Activated CD4-positive, alpha-beta T cell treated with anti-CD3 and anti-CD28 coated beads, Interleukin-2, amount 10 ng/mL, durations not matched to agents 7 days and 5 days (primary cell): ENCODE results near the gene MED13L. TPM values are rescaled to one million over a fixed set of nuclear protein-coding genes. Genes with fewer than 3 reads are reported as not detected.

Experiments
- CTCF ChIA-PET: fragments of 350-600 bp; sonication (Branson Sonifier 250); formaldehyde crosslinking; loops from one replicate; lab custom pipeline; 2021; ENCODE audit warnings: antibody characterized with exemption; lab: Charles Lee
- POLR2A ChIA-PET: fragments of 350-600 bp; sonication (Branson Sonifier 250); formaldehyde crosslinking; loops from one replicate; lab custom pipeline; 2021; ENCODE audit warnings: antibody characterized with exemption; lab: Charles Lee
- DNase-seq: peaks from one replicate; pipeline ENCODE4 v3.0.0-alpha.2; 2020
- H3K27ac Mint-ChIP-seq: one replicate; pipeline ENCODE4 v1.8.0; 2021; ENCODE audit warnings: mild to moderate bottlenecking, moderate library complexity, mixed read lengths
- H3K27me3 Mint-ChIP-seq: one replicate; pipeline ENCODE4 v1.8.0; 2021; ENCODE audit warnings: mixed read lengths
- H3K36me3 Mint-ChIP-seq: one replicate; pipeline ENCODE4 v1.8.0; 2021; ENCODE audit warnings: low read depth, mixed read lengths
- H3K4me1 Mint-ChIP-seq: one replicate; pipeline ENCODE4 v1.8.0; 2021; ENCODE audit warnings: mixed read lengths
- H3K4me3 Mint-ChIP-seq: one replicate; pipeline ENCODE4 v1.8.0; 2021; ENCODE audit warnings: mild to moderate bottlenecking, moderate library complexity, mixed read lengths
- H3K9me3 Mint-ChIP-seq: one replicate; pipeline ENCODE4 v1.8.0; 2021; ENCODE audit warnings: mixed read lengths
- total RNA-seq, 2 experiments: library from RNA; stranded (reverse); gene quantifications; one replicate each; pipeline ENCODE4 v1.2.3, GENCODE V29; 2021

The MED13L gene
- total RNA-seq, 2 experiments from 2014 or later = 97.1 to 99.7 TPM

GRCh38 chr12:116210762-116211161 is 66.7 kb downstream of the MED13L start:
- no peak for DNase-seq
- H3K4me3 Mint-ChIP-seq = no peak overlapping the region
- no peaks in the 10 kb centered on the region for H3K36me3 Mint-ChIP-seq
- CTCF ChIA-PET = no interaction called here
- POLR2A ChIA-PET = interaction anchor here (0.7 kb wide), 1 partner anchor 90 kb away, joined by 3 read pairs; no protein-coding TSS in a partner anchor
- H3K4me1 Mint-ChIP-seq = peaks cover 36% of the 10 kb centered on the region
- no peaks in the 10 kb centered on the region for H3K27me3 Mint-ChIP-seq
- no peaks in the 10 kb centered on the region for H3K9me3 Mint-ChIP-seq
- H3K27ac Mint-ChIP-seq = no peak overlapping the region

- H3K27me3 Mint-ChIP-seq = no peaks in the 10 kb centered on the region
- no peak overlapping the region for H3K27ac Mint-ChIP-seq
- no peaks in the 10 kb centered on the region for H3K9me3 Mint-ChIP-seq
- DNase-seq = no peak
- ChIA-PET POLR2A (no interaction called here), CTCF (no interaction called here)
- H3K4me1 Mint-ChIP-seq = peaks cover 30% of the 10 kb centered on the region
- H3K36me3 Mint-ChIP-seq = peaks cover 2% of the 10 kb centered on the region
- H3K4me3 Mint-ChIP-seq = no peak overlapping the region
Measured at GRCh38 chr12:116210131-116210530, 67.4 kb downstream of the MED13L start.

- Mint-ChIP-seq H3K4me1 (peaks cover 26% of the 10 kb centered on the region), H3K9me3 (no peaks in the 10 kb centered on the region), H3K27ac (no peak overlapping the region), H3K27me3 (no peaks in the 10 kb centered on the region), H3K36me3 (peaks cover 4% of the 10 kb centered on the region), H3K4me3 (no peak overlapping the region)
- CTCF ChIA-PET = no interaction called here
- DNase-seq = no peak
- POLR2A ChIA-PET = no interaction called here
Measured at GRCh38 chr12:116209503-116209902, 68.0 kb downstream of the MED13L start.

GRCh38 chr12:116207274-116207673 is 70.2 kb downstream of the MED13L start:
- no peak overlapping the region for H3K27ac Mint-ChIP-seq

GRCh38 chr12:116206828-116207227 is 70.7 kb downstream of the MED13L start:
- Mint-ChIP-seq H3K9me3 (no peaks in the 10 kb centered on the region), H3K4me3 (no peak overlapping the region), H3K4me1 (peaks cover 17% of the 10 kb centered on the region), H3K27me3 (no peaks in the 10 kb centered on the region), H3K27ac (no peak overlapping the region), H3K36me3 (peaks cover 8% of the 10 kb centered on the region)
- no peak for DNase-seq
- CTCF ChIA-PET = no interaction called here
- POLR2A ChIA-PET = no interaction called here

More at GRCh38 chr12:116207274-116207673, 70.2 kb downstream of the MED13L start:
- H3K27me3 Mint-ChIP-seq = no peaks in the 10 kb centered on the region
- H3K4me3 Mint-ChIP-seq = no peak overlapping the region
- H3K36me3 Mint-ChIP-seq = peaks cover 8% of the 10 kb centered on the region
- H3K9me3 Mint-ChIP-seq = no peaks in the 10 kb centered on the region
- ChIA-PET CTCF (no interaction called here), POLR2A (no interaction called here)
- peaks cover 17% of the 10 kb centered on the region for H3K4me1 Mint-ChIP-seq
- DNase-seq = no peak

- Mint-ChIP-seq H3K4me1 (peaks cover 5% of the 10 kb centered on the region), H3K4me3 (no peak overlapping the region), H3K36me3 (peaks cover 8% of the 10 kb centered on the region), H3K27me3 (no peaks in the 10 kb centered on the region), H3K27ac (no peak overlapping the region), H3K9me3 (no peaks in the 10 kb centered on the region)
- CTCF ChIA-PET = interaction anchor here (0.8 to 2.0 kb wide), 4 partner anchors 11 to 486 kb away, joined by 3 to 7 read pairs (median 4); no protein-coding TSS in a partner anchor
- DNase-seq = no peak
- POLR2A ChIA-PET = no interaction called here
Measured at GRCh38 chr12:116204785-116205184, 72.7 kb downstream of the MED13L start.

GRCh38 chr12:116204169-116204568 is 73.3 kb downstream of the MED13L start:
- Mint-ChIP-seq H3K27ac (no peak overlapping the region), H3K4me3 (no peak overlapping the region), H3K36me3 (peaks cover 10% of the 10 kb centered on the region), H3K27me3 (no peaks in the 10 kb centered on the region), H3K9me3 (no peaks in the 10 kb centered on the region), H3K4me1 (peaks cover 3% of the 10 kb centered on the region)
- ChIA-PET POLR2A (no interaction called here), CTCF (interaction anchor here (2.0 kb wide), 1 partner anchor 11 kb away, joined by 7 read pairs; no protein-coding TSS in a partner anchor)
- DNase-seq = no peak

GRCh38 chr12:116202940-116203339 is 74.6 kb downstream of the MED13L start:
- ChIA-PET CTCF (no interaction called here), POLR2A (no interaction called here)
- DNase-seq = no peak
- Mint-ChIP-seq H3K27me3 (no peaks in the 10 kb centered on the region), H3K36me3 (peaks cover 10% of the 10 kb centered on the region), H3K27ac (no peak overlapping the region), H3K4me1 (peaks cover 11% of the 10 kb centered on the region), H3K9me3 (no peaks in the 10 kb centered on the region), H3K4me3 (no peak overlapping the region)

GRCh38 chr12:116202433-116202832 is 75.1 kb downstream of the MED13L start:
- Mint-ChIP-seq H3K36me3 (peaks cover 10% of the 10 kb centered on the region), H3K9me3 (no peaks in the 10 kb centered on the region), H3K4me3 (no peak overlapping the region), H3K4me1 (peaks cover 11% of the 10 kb centered on the region), H3K27ac (no peak overlapping the region), H3K27me3 (no peaks in the 10 kb centered on the region)
- POLR2A ChIA-PET = no interaction called here
- CTCF ChIA-PET = no interaction called here
- no peak for DNase-seq

GRCh38 chr12:116201908-116202307 is 75.6 kb downstream of the MED13L start:
- Mint-ChIP-seq H3K27ac (no peak overlapping the region), H3K4me1 (peaks cover 11% of the 10 kb centered on the region), H3K9me3 (no peaks in the 10 kb centered on the region), H3K4me3 (no peak overlapping the region), H3K27me3 (no peaks in the 10 kb centered on the region), H3K36me3 (peaks cover 10% of the 10 kb centered on the region)
- CTCF ChIA-PET = no interaction called here
- POLR2A ChIA-PET = no interaction called here
- DNase-seq = no peak

GRCh38 chr12:116201359-116201758 is 76.1 kb downstream of the MED13L start:
- CTCF ChIA-PET = no interaction called here
- peaks cover 11% of the 10 kb centered on the region for H3K4me1 Mint-ChIP-seq
- POLR2A ChIA-PET = no interaction called here
- no peak overlapping the region for H3K4me3 Mint-ChIP-seq
- H3K27ac Mint-ChIP-seq = no peak overlapping the region
- no peaks in the 10 kb centered on the region for H3K9me3 Mint-ChIP-seq
- peaks cover 10% of the 10 kb centered on the region for H3K36me3 Mint-ChIP-seq
- DNase-seq = no peak
- no peaks in the 10 kb centered on the region for H3K27me3 Mint-ChIP-seq

GRCh38 chr12:116200812-116201211 is 76.7 kb downstream of the MED13L start:
- ChIA-PET POLR2A (no interaction called here), CTCF (no interaction called here)
- H3K4me3 Mint-ChIP-seq = no peak overlapping the region
- no peak overlapping the region for H3K27ac Mint-ChIP-seq
- no peaks in the 10 kb centered on the region for H3K9me3 Mint-ChIP-seq
- no peak for DNase-seq
- peaks cover 10% of the 10 kb centered on the region for H3K36me3 Mint-ChIP-seq
- peaks cover 15% of the 10 kb centered on the region for H3K4me1 Mint-ChIP-seq
- no peaks in the 10 kb centered on the region for H3K27me3 Mint-ChIP-seq

GRCh38 chr12:116199160-116199706 is 78.3 kb downstream of the MED13L start:
- Mint-ChIP-seq H3K4me3 (no peak overlapping the region), H3K36me3 (peaks cover 6% of the 10 kb centered on the region), H3K27me3 (no peaks in the 10 kb centered on the region), H3K27ac (no peak overlapping the region), H3K9me3 (no peaks in the 10 kb centered on the region), H3K4me1 (peaks cover 26% of the 10 kb centered on the region)
- CTCF ChIA-PET = no interaction called here
- DNase-seq = no peak
- POLR2A ChIA-PET = no interaction called here
